Stimulated activated CD8-positive, alpha-beta memory T cell treated with anti-CD3 and anti-CD28 coated beads, Interleukin-15, amount 100 ng/mL, for 24 hours (primary cell): ENCODE measurements around the gene PVALB.
"Not testable (repeated sequence)": the region's sequence is repeated elsewhere in the genome, so short reads cannot be mapped to it uniquely, and the experiment has no call there.

Experiments used
- DNase-seq: peaks from one replicate; pipeline ENCODE4 v3.0.0-alpha.2; 2020; ENCODE audit warnings: low read depth

PVALB gene

GRCh38 chr22:36756746-36757655 is 59.8 kb downstream of the PVALB start:
- no peak for DNase-seq

- no peak for DNase-seq
Measured at GRCh38 chr22:36756031-36756430, 60.8 kb downstream of the PVALB start.

- no peak for DNase-seq
Measured at GRCh38 chr22:36755316-36755715, 61.5 kb downstream of the PVALB start.

- not testable (repeated sequence) for DNase-seq
Measured at GRCh38 chr22:36754881-36755280, 62.0 kb downstream of the PVALB start.

GRCh38 chr22:36753916-36754315 is 62.9 kb downstream of the PVALB start:
- DNase-seq, result no peak

- DNase-seq, result no peak
Measured at GRCh38 chr22:36753120-36753802, 63.6 kb downstream of the PVALB start.
